ENCODE data around the gene SEMA3F.

GRCh38 chr3:50124052-50124799 is 30.9 kb upstream of the SEMA3F start:
- no peak for TF ChIP-seq SP1 (IDR thresholded peaks at IDR 0.05)
- no peak for TF ChIP-seq ZNF384 (IDR thresholded peaks at IDR 0.05)
- no peak for TF ChIP-seq ELF4 (IDR thresholded peaks at IDR 0.05)
- TF ChIP-seq BHLHE40 (IDR thresholded peaks at IDR 0.05; ENCODE audit: borderline replicate concordance): no peak
- no peak for TF ChIP-seq FOXM1 (IDR thresholded peaks at IDR 0.05; ENCODE audit: borderline replicate concordance)
- no peak for TF ChIP-seq TARDBP (IDR thresholded peaks at IDR 0.05)
- no peak for TF ChIP-seq FOXA1 (IDR thresholded peaks at IDR 0.05)
- TF ChIP-seq NFRKB (IDR thresholded peaks at IDR 0.05): no peak
- TF ChIP-seq HDGF (IDR thresholded peaks at IDR 0.05; ENCODE audit: borderline replicate concordance): no peak
- TF ChIP-seq LEF1 (IDR thresholded peaks at IDR 0.05; ENCODE audit: borderline replicate concordance): no peak
- no peak for TF ChIP-seq FOXK2 (IDR thresholded peaks at IDR 0.05)
- no peak for TF ChIP-seq SUZ12 (IDR thresholded peaks at IDR 0.05)
- TF ChIP-seq PKNOX1 (IDR thresholded peaks at IDR 0.05): no peak
- TF ChIP-seq L3MBTL2 (conservative IDR thresholded peaks at IDR 0.05): no peak

Data from HEK293T (cell line).